DMS 273 treated with DMSO at 0.1 percent for 48 hours (cell line): ENCODE measurements around the gene RPL22.
A peak's percentile ranks its signal among the peaks of the same experiment; 100 is the strongest.
"Not testable (repeated sequence)": the region's sequence is repeated elsewhere in the genome, so short reads cannot be mapped to it uniquely, and the experiment has no call there.

Experiments used
- DNase-seq: peaks from one replicate; lab custom pipeline; 2025; lab: John Stamatoyannopoulos, UW

Gene RPL22

DNA sequence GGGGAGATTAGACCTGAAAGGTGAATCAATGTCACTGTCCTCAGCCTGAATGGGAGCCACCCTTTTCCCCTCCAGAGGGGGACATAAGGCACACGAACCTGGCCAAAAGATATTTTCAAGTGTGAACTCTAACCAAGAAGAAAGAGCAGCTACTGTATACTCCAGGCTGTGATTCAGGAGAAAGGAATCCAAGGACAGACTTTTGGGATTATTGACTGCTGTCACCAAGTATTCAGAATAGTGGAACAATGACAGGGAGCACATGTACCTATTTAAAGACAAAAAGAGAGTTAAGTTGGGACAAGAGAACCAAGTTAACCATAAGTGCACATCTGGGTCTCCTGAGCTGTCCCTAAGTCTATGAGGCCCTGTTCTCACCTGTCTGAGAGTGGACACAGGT lies 34.0 kb upstream of the RPL22 start:
- no peak for DNase-seq

DNA sequence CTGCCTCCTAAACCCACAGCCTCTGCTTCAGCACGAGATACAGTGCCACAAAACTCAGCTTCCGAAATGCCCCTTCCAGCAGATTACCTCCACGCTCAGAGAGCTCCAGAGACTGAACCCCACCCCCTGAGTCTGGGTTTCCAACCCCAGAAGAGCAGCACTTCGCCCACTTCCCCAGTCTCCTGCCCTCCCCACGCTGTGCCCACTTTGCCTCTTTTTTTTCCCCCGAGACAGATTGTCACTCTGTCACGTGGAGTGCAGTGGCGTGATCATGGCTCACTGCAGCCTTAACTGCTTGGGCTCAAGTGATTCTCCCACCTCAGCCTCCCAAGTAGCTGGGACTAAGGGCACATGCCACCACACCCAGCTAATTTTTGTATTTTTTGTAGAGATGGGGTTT lies 26.3 kb upstream of the RPL22 start:
- DNase-seq = no peak

DNA sequence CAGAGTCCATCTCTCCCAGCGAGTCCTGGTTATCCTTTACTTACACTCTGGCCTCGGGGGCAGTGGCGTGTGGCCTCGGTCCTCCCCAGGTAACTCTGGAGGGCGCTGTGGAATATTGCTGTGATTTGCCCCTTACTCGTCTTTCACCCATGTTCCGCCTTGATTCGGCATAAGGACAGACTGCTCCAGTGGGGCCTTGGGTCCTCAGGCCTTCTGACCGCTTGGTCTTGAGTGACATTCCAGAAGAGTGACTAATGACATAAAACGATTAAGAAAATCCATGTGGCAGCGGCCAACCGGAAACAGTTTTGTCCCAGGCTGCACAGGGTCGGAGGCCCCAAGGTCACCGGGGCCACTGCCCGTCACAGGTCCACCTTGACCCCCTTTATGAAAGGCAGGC lies 25.3 kb upstream of the RPL22 start:
- no peak for DNase-seq

DNA sequence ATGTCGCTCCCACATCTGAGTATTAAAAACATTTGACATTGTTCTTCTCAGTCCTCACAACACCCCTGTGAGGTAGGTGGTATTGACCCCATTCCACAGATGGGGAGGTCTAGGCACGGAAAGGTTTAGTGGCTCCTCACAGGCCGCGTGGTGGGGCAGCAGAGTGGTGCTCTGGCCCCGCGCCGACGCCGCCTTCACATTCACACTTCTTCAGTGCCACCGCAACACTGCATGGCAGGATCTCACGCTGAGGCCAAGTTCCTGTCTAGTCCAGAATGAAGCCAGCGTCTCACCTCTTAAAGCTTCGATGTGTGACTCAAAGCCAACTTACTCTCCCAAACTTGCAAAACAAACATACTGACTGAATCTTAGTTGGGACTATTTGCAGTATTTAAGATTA lies 24.2 kb upstream of the RPL22 start:
- no peak for DNase-seq

DNA sequence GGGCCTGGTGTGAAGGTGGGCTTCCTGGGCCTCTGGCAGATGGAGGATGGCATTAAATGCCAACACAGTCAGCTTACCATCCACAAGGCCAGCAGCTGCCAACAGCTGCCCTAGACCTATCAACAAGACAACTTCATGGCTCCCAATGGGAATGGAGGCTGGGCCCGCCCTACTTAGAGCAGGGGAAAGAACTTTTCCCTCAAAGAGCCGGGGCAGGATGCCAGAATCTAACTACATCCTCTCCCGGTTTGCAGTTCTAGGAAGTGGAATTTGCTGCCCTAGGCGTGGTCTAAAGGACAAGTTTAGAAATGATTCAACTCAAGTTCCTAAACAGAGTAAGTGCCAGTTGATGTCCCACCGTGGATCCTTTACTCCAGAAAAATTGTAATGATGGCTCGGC lies 23.2 kb upstream of the RPL22 start:
- no peak for DNase-seq

DNA sequence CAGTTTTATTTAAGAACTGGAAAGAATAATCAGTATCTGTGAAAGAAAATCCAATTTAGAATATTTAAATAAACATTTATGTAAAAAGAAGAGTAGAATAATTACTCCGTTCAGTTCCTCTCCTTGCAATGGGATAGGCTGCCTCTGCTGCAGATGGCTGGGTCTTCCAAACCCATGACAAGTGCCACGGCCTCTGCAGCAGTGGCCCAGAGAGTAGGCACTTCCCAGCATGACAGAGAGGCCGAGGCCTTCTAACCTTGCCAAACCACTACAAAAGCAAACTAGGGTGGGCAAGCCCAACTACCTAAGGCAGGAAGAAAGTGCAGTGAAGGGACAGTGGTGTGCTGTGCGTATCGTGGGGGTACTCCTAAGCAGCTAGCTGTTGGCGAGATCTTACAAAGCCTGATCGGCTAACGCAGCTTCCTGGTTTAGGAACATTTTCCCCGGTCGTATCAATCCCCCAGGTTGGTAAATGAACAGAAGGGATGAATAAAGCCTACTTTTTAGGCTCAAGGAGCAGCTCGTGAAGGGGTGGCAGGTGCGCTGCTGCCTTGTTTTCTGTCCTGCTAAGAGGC lies 21.9 kb upstream of the RPL22 start:
- DNase-seq = no peak

DNA sequence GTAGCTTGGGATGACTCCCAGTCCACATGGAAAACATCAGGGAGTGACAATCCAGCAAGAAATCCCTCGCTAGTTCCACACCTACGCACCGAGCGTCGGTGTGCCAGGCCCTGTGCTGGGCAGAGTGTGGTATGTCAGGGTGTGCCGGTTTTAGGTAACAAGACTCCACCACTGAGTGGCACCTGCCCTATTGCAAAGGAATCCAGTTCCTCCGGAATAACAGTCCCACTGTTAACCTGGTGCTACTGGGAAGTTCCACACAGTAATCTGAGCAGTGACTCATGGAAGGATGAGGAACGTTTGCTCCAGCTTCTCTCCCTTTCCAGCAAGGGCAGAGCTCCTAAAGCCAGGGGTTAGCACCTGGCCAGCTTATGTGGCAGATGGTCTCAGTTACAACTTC lies 20.8 kb upstream of the RPL22 start:
- DNase-seq = no peak

DNA sequence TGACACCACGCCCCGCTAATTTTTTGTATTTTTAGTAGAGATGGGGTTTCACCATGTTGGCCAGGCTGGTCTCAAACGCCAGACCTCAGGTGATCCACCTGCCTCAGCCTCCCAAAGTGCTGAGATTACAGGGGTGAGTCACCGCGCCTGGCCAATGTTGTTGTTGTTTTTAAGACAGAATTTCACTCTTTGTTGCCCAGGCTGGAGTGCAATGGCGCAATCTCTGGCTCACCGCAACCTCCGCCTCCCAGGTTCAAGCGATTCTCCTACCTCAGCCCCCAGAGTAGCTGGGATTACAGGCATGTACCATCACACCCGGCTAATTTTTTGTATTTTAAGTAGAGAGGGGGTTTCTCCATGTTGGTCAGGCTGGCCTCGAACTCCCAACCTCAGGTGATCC lies 20.2 kb upstream of the RPL22 start:
- not testable (repeated sequence) for DNase-seq

DNA sequence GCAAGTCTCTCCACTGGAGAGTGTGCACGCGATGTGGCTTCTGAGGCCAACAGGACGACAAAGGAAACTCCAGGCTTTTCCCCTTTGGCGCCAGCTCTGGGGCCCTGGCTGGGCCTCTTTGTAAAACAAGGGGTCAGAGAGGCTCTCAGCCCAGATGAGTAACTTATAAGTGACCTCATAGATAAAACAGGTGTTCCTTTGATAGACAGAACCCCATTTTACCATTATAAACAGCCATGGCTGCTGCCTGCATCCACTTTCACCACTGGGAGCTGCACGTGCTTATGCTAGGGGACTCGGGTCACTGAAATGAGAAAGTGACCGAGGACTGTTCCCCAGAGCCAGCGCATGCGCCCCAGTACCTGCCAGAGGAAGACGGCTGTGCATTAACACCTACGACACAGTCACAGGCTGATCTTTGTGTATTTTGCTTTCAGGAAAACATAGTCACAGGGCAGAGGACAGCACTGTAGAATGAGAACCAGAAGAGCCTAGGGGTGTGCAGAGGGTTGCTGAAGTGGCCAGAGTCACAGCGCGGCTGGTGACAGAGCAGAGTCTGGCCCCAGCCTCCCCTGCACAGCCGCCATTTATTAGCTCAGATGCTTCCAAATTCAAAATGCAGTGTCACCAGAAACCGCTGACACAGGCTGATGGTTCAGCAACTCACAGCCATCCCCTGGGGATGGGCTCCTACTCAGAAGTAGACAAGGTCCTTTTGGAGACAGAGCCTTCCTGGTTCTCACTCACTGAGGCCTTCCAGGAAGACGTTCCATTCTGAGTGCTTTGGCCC lies 19.2 kb upstream of the RPL22 start:
- DNase-seq = no peak

DNA sequence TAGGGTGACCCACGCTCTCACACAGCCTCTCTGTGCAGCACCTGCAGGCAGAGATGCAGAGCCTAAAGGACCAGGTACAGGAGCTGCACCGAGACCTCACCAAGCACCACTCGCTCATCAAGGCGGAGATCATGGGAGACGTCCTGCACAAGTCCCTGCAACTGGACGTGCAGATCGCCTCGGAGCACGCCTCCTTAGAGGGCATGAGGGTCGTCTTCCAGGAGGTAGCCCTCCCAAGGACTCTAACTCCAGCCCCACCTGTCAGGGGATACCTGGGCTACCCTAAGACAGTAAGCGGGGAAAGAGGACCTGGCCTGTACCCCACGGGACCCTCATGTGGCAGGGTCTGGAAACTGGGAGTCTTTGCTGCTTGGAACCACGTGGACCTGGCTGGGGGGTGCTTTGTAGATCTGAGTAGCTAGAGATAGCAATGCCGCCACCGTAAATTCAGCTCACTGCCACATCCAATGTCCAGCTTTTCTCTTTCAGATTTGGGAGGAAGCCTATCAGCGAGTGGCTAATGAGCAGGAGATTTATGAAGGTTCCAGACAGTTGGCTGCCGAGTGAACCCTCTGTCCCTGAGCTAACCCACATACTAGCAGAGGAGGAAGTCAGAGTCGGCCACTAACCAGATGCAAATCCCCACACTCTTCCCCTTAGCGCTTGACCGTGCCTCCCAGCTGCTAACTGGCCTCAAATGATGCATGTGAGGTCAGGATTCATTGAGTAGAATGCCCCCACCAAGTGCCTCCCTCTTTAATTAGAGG lies 13.0 kb upstream of the RPL22 start:
- no peak for DNase-seq

DNA sequence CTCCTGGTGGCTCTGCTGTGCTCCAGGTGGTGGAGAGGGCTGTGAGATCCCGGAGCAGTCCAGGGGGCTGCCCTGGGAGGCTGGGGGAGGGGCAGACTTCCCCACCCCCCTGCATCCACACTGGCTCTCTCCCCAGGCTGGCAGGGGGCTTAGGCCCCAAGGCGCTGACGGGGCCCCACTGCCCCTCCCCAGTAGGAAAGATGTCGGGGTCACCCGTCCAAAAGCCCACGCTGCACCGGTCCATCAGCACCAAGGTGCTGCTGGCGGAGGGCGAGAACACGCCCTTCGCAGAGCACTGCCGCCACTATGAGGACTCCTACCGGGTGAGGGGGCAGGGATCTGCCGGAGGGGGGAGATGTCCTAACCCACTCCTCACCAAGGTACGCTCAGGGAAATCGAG lies 12.3 kb upstream of the RPL22 start:
- DNase-seq = no peak

DNA sequence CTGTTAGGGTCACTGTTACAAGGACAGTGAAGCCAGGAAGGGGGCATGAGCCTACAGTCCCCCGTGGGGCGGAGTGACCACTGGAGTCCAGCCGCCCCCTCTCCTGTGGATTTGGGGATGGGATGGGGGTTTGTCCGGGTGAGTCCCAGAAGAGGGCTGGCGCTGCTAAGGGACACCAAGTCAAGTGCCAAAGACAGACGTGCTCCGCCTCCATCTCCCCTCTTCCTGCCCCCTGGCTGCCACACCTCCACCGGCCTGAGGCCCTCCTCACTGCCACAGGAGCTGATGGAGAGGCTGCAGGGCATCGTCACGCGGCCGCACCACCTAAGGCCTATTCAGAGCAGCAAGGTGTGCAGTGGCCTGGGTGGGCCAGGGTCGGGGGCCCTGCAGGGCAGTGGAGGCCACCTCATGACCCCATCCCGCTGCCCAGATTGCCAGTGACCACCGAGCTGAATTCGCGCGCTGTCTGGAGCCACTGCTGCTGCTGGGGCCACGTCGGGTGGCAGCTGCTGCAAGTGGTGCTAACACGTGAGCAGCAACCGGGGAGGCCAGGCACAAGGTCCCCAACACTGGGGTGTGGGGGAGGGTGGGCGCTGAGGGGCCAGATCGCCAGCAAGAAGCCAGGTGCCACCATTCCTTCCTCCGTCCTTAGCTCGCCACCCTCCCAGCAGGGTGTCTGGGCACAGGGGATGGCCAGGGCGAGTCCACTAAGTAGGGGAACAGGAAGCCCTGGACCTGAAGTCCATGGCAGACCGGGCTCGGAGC lies 11.4 kb upstream of the RPL22 start:
- DNase-seq = no peak

DNA sequence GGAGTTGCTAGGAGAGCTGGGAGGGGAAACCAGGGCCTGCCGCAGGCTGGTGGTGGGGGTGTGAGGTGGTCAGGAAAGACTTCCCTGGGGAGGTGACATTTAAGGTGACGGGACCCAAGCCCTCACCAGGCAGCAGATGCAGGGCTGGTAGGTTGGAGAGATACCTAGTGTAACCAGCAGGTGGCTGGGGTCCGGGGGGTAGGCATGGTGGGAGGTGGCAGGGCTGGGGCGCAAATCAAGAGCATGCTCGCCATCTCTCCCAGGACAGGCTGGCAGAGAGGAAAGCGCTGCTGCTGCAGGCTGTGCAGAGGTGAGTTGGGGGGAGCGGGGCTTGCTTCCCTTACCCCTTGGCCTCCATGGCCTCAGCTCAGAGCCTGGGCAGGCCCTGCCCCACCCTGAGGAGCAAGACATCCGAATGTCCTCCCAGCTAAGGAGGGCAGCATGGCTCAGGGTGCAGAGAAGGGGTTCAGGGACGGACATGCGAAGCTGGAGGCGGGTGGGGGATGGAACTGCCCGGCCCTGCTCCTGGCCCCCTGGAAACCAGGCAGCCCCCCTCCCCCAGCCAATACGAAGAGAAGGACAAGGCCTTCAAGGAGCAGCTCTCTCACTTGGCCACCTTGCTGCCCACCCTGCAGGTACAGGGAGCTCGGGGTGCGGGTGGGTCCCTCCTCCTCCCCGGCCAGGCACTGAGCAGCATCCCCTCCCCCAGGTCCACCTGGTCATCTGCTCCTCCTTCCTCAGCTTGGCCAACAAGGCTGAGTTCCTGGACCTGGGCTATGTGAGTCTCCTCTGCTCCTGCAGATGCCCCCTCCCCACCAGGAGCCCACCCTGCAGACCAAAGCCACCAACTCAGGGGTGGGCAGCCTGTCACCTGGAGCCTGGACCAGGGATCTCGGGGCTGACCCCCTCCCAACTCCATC lies 10.5 kb upstream of the RPL22 start:
- no peak for DNase-seq

DNA sequence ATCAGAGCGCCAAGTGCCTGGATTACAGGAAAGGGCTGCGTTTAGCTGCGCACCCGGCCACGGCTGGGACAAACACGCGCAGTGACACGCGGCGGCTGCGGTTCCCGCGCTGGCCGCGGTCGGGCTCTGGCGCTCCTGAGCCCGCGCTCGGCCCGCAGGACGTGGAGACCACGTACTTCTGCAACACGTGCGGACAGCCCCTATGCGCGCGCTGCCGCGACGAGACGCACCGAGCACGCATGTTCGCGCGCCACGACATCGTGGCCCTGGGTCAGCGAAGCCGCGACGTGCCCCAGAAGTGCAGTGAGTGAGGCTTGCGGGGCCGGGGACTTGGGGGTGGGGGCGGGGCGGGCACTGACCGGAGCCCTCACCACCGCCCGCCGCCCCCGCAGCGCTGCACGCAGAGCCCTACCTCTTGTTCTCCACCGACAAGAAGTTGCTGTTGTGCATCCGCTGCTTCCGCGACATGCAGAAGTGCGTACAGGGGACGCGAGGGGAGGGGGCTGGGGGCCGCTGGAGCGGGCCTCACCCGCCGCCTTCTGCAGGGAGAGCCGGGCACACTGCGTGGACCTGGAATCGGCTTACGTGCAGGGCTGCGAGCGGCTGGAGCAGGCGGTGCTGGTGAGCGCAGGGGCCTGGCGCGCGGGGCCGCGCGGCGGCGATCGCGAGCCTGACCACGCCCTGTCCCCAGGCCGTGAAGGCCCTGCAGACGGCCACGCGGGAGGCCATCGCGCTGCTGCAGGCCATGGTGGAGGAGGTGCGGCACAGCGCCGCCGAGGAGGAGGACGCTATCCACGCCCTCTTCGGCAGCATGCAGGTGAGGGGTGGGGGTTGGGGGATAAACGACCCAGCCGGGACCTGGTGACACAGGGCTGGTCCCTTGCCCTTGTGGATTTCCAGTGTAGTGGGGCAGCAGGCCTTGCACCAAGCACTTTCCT lies 9.6 kb upstream of the RPL22 start:
- no peak for DNase-seq

DNA sequence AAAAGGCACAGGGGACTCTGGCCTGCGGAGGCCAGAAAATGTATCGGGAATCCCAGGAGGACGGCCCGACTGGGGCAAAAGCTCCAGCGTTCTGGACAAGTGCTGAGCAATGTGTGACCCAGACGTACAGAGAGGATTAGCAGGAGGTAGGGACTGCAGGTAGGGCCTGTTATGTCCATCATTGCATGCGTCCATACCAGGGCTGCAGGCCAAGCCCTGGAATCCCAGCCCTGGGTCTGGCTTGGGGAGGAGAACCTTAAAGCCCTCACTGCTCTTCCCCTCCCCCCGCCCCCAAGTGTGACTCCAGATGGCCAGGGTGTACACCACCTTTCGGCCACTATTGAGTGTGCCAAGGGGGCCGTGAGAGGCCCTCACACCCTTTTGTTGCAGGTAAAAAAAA lies 8.5 kb upstream of the RPL22 start:
- no peak for DNase-seq

DNA sequence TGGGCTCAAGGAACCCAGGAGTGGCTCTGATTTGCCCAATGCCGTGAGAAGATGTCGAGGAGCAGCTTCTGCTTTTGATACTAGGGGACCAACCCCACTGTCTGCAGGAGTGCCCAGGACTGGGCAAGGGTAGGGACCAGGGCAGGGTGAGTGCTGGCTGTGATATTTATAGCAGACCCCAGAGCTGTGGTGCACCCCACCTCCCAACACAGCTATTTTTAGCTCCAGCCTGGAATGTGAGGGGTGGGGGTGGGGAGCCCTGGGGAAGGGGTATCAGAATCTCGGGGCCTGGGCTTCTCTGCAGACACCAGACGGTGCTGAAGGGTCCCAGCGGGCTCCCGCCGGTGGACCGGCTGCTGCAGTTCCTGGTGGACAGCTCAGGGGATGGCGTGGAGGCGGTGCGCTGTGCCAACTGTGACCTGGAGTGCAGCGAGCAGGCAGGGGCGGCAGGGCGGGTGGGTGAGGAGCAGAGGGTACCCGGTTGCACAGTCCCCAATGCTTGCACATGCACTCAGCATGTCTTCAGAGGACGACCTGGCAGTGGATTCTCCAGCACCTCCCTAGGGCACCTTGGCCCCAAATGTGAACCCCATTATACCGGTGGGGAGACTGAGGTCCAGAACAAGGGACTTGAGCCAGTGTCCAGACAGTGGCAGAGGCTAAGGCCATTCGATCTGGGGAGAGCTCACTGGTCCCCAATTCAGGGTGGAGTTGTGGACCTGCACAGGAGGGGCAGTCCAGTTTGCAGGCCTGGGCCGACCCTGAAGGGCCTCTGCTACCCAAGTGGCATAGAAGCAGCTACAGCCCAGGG lies 7.9 kb upstream of the RPL22 start:
- no peak for DNase-seq

DNA sequence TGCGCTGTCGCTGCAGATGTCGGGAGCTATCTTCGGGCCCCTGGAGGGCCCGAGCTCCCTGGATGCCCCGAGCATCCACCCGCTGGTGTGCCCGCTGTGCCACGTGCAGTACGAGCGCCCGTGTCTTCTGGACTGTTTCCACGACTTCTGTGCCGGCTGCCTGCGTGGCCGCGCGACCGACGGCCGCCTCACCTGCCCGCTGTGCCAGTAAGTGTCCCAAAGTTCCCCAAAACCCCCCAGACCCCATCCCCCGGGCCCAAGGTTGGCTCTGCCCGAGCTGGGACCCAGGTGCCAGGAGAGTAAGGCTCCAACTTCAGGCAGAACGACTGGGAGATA lies 7.1 kb upstream of the RPL22 start:
- DNase-seq = no peak

DNA sequence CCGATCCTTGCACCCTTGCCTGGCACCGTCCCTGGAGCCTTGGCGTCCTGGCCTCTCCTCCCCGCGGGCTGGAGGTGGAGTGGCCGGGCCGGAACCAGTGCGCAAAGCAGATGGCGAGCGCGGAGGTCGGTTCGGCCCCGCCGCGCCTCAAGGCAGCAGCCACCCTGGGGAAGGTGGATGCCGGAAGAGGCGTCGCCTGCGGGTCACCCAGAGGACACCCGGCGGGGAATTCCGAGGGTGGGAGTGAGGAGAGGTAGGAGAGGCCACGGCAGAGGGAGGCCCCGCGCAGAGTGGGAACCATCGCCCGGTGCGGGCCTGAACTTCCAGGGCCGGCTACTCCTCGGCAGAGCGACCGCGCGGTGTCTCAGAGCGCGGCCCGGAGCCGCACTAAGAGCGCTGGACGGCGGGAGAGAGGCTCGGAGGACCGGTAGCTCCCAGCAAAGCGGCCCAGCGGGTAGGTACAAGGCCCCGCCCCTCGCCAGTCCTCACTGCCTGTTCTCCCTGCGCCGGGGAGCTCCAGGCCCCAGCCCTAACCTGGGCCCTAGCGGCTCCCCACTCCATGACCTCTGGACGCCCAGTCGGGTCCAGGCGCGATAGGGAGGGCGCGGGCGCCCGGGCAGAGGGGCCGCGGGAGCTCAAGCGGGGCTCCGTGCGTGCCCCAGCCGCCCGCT lies 6.6 kb upstream of the RPL22 start, which contains the start of gene RNF207:
RNF207 (plus strand) TSS at position 271 of the 671 bp plus-strand sequence. CDS start 417 bp downstream, outside the sequence.
- peak; percentile 36 for DNase-seq

DNA sequence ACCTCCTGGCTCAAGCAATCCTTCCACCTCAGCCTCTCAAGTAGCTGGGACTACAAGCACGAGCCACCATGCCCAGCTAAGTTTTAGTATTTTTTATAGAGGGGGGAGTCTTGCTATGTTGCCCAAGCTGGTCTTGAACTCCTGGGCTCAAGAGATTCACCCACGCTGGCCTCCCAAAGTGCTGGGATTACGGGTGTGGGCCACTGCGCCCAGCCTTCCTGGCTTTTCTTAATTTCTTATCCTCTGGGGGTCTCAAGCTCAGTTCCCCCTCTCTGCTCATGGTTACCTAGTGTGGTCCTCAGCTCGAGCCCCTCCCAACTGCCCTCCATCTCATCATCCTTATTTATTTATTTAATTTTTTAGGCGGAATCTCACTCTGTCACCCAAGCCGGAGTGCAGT lies 2.9 kb upstream of the RPL22 start:
- no peak for DNase-seq
